CD4-positive, alpha-beta T cell treated with Interleukin-12 subunit alpha and Interleukin-12 subunit beta, for 1 hour (primary cell): ENCODE measurements around the gene SFT2D1.
"Not testable (repeated sequence)": the region's sequence is repeated elsewhere in the genome, so short reads cannot be mapped to it uniquely, and the experiment has no call there.

Experiments used
- DNase-seq: peaks from one replicate; pipeline ENCODE4 v3.0.0-alpha.2; 2020

The SFT2D1 gene

DNA sequence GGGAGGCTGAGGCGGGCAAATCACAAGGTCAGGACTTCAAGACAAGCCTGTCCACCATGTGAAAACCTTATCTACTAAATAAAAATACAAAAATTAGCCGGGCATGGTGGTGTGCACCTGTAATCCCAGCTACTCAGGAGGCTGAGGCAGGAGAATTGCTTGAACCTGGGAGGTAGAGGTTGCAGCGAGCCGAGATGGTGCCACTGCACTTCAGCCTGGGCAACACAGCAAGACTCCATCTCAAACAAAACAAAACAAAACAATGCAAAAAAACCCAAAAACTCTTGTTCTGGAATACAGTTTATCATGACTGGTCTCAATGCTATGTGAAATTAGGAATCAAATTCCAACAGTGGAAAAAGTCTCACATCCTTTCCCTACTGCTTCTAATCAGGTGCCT lies 20.1 kb upstream of the SFT2D1 start:
- DNase-seq: not testable (repeated sequence)

- no peak for DNase-seq
Observed at GRCh38 chr6:166361077-166361429, 18.7 kb upstream of the SFT2D1 start.

GRCh38 chr6:166360243-166361076 lies 18.1 kb upstream of the SFT2D1 start:
- no peak for DNase-seq

- DNase-seq: no peak
Observed at GRCh38 chr6:166355552-166355951, 13.2 kb upstream of the SFT2D1 start.

DNA sequence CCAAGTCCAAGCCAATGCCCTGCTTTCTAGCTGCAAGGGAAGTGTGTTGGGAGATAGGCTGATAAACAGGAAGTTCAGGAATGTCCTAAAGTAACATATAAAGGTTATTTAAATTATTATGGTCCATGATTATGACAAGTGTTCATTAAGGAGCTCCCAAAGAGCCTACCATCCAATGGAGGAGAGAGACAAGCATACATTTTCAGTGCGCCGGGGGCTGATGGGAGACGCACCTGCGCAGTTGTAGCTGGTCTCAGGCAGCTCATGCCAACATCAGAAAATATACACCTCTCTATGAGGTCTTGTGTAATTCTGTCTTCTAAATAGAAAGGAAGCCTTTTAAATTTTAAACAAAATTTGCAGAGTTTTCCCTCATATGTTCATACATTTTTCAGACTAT lies 12.6 kb upstream of the SFT2D1 start:
- no peak for DNase-seq

DNA sequence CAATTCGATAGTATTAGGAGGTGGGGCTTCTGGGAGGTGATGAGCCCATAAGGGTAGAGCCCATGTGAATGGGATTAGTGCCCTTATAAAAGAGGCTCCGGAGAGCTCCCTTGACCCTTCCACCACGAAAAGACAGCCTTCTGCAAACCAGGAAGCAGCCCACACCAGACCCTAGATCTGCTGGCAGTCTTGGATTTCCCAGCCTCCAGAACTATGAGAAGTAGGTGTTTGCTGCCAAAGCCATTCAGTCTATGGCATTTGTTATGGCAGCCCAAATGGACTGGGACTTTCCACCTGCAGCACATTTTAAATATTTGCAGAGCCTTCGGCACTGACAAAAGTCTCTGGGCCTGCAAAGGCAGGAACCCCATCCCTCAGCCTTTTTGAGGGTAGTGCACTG lies 11.8 kb upstream of the SFT2D1 start:
- no peak for DNase-seq

DNA sequence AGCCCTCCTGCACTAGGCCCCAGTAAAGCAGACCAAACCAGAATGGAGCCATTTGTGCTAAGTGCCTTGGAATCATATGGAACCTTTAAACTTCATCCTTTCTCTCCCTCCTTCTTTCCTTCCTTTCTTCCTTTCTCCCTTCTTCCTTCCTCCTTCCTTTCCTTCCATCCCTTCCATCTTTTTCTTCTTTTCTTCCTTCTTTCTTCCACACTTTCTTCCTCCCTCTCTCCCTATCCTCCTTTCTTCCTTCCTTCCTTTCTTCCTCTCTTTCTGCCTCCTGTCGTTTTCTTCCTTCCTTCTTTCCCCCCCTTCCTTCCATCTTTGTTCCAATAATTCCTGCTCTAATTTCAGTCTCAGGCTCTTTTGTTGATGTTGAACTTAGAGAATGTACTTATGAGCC lies 11.2 kb upstream of the SFT2D1 start:
- DNase-seq: no peak

GRCh38 chr6:166352923-166353322 lies 10.6 kb upstream of the SFT2D1 start:
- DNase-seq: no peak

- no peak for DNase-seq
Observed at GRCh38 chr6:166351715-166352285, 9.5 kb upstream of the SFT2D1 start.

GRCh38 chr6:166348305-166348949 lies 6.1 kb upstream of the SFT2D1 start:
- no peak for DNase-seq

DNA sequence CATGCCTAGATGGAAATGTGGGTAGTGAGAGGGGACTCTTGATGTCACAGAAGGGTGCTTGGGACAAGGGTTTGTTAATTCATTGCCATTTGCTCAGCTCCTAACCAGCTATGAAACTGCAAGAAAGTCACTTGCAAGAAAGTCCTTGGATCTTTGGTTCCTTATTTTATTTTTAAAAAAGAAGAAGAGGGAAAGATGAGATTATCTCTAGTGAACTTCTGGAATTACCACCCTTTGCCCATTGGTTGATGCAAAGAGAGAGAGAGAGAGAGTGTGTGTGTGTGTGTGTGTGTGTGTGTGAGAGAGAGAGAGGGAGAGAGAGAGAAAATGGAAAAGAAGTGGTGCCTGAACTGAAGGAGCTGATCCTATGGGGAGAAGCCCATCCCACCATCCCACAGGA lies 4.6 kb upstream of the SFT2D1 start:
- DNase-seq: no peak

GRCh38 chr6:166346449-166346848 lies 4.1 kb upstream of the SFT2D1 start:
- DNase-seq: no peak

DNA sequence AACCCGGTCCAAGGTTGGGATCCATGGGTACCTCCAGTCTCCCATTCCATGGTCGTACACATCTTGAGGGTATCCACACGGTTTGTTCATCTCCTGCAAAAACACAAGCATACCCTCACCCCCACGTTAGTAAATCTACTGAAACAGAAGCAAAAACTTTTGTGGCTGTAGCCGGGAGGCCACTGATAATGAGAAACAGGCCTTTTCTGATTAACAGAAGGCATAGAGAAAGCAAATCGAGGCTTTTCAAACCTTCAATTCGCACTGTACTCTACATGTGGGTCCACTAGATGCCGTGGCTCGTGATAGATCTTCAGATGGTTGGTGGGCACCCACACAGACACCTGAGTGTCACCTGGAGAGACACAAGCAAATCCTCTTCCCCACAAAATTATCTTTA lies 3.3 kb upstream of the SFT2D1 start:
- DNase-seq: not testable (repeated sequence)

GRCh38 chr6:166344921-166345320 lies 2.6 kb upstream of the SFT2D1 start:
- not testable (repeated sequence) for DNase-seq

GRCh38 chr6:166344240-166344639 lies 1.9 kb upstream of the SFT2D1 start:
- DNase-seq: no peak

GRCh38 chr6:166343150-166343487 lies 774 bp upstream of the SFT2D1 start:
- no peak for DNase-seq

DNA sequence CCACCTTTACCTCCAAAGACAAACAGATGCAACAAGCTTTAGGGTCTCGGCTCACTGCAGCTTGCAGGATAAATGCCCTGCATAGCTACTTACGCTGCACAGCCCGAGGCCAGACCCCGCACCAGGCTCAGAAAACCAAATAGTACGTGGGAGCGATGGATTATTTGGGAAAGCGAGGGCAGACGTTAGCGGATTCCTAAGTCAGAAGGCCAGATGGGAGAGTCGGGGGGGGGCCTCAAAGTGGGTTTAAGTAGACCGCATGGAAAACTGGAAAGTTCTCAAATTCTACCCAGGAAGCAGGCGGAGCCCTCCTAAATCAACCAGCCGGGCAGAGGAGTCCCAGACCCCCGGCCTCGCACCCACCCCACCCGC lies 382 bp downstream of the SFT2D1 start:
- DNase-seq: no peak

GRCh38 chr6:166341464-166341863 lies 881 bp downstream of the SFT2D1 start:
- DNase-seq: peak; percentile 27

DNA sequence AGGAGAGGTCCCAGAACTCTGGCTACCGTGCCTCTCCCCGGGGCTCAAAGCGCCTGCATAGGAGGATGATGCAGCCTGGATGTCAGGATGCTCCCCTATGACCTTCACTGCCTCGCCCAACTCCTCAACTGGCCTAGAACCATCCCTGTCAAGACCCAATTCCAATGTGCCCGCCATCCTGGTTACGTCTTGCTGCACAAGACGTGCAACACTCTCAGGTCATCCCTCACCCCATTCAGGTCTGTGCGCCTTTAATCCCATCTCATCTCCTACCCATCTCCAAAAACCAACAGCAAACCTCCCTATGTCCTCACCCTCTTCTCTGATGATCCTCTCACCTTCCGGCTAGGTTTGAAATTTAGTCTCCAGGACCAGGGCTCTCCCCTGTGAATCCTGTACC lies 3.5 kb downstream of the SFT2D1 start:
- DNase-seq: no peak

DNA sequence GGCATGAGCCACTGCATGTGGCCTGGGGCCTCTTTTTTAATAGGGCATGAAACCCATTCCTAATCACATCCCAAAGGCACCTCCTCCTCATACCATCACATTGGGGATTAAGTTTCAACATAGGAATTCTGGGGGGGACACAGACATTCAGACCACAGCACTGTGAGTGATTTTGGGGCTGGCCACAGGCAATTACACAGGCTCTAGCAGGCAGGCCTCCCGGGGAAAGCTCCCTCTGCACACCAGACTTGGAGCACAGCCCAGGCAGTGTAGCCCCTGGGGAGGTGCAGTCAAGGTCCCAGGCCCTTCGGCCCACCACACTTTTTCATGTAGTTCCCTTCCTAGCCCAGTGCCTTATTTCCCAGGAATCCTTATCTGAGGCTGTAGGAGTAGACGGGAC lies 5.5 kb downstream of the SFT2D1 start:
- no peak for DNase-seq

DNA sequence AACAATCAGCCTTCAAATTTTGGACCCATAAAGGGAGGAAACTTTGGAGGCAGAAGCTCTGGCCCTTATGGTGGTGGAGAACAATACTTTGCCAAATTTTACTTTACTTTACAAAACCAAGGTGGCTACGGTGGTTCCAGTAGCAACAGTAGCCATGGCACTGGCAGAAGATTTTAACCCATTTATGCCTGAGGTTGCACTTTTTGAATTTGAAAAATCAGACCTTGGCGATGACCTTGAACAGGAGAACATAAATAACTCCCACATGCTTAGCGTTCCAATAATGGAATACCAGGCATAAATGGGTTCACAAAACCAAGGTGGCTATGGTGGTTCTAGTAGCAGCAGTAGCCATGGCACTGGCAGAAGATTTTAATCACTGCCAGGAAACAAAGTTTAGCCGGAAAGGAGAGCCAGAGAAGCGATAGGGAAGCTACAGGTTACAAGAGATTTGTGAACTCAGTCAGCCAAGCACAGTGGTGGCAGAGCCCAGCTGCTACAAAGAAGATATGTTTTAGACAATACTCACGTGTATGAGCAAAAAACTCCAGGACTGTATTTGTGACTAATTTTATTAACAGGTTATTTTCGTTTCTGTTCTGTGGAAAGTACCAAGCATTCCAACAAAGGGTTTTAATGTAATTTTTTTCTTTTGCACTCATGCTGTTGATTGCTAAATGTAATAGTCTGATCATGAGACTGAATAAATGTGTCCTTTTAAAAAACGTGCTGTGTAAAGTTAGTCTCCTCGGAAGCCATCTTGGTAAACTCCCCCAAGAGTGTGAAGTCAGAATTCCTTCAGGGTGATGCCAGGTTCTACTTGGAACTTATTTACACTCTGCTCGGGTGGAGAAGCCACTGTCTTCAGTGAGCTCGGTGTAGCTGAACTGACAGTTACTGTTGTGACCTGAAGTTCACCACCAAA lies 6.7 kb downstream of the SFT2D1 start:
- DNase-seq: no peak

DNA sequence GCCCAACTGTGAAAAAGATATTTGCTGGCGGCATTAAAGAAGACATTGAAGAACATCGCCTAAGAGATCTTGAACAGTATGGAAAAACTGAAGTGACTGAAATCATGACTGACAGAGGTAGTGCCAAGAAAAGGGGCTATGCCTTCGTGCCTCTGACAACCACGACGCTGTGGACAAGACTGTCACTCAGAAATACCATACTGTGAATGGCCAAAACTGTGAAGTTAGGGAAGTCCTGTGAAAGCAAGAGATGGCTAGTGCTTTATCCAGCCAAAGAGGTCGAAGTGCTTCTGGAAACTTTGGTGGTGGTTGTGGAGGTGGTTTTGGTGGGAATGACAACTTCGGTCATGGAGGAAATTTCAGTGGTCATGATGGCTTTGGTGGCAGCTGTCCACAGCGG lies 7.5 kb downstream of the SFT2D1 start:
- no peak for DNase-seq
